Stomach smooth muscle (tissue), 2 donors: ENCODE data around the gene SH3RF3.

ENCODE experiments used
- H3K27ac ChIP-seq: one replicate; pipeline ENCODE4 v1.7.0; 2013; ENCODE audit warnings: mild to moderate bottlenecking, low read length, inconsistent platforms
- H3K27me3 ChIP-seq, 2 donors: one replicate each; pipeline ENCODE4 v1.7.0; 2013; ENCODE audit warnings: low read length in 2 of 2; ENCODE audit not compliant: insufficient read depth in 2 of 2, control insufficient read depth in 1 of 2
- H3K36me3 ChIP-seq, 2 donors: one replicate each; pipeline ENCODE4 v1.7.0; 2013; ENCODE audit warnings: low read length in 2 of 2; ENCODE audit not compliant: control insufficient read depth in 2 of 2, insufficient read depth in 2 of 2
- H3K4me1 ChIP-seq: one replicate; pipeline ENCODE4 v1.7.0; 2013; ENCODE audit warnings: low read length; ENCODE audit not compliant: control insufficient read depth, insufficient read depth
- H3K4me3 ChIP-seq, 2 donors: one replicate each; pipeline ENCODE4 v1.7.0; 2013; ENCODE audit warnings: low read length in 2 of 2
- H3K9ac ChIP-seq, 2 donors: one replicate each; pipeline ENCODE4 v1.7.0; 2013; ENCODE audit warnings: low read length in 2 of 2, mild to moderate bottlenecking in 1 of 2
- H3K9me3 ChIP-seq, 2 donors: one replicate each; pipeline ENCODE4 v1.7.0; 2013; ENCODE audit warnings: low read length in 2 of 2; ENCODE audit not compliant: control insufficient read depth in 2 of 2
- donor health status: healthy.
- donor health status: Pancreatic carcinoma.

SH3RF3 gene

DNA sequence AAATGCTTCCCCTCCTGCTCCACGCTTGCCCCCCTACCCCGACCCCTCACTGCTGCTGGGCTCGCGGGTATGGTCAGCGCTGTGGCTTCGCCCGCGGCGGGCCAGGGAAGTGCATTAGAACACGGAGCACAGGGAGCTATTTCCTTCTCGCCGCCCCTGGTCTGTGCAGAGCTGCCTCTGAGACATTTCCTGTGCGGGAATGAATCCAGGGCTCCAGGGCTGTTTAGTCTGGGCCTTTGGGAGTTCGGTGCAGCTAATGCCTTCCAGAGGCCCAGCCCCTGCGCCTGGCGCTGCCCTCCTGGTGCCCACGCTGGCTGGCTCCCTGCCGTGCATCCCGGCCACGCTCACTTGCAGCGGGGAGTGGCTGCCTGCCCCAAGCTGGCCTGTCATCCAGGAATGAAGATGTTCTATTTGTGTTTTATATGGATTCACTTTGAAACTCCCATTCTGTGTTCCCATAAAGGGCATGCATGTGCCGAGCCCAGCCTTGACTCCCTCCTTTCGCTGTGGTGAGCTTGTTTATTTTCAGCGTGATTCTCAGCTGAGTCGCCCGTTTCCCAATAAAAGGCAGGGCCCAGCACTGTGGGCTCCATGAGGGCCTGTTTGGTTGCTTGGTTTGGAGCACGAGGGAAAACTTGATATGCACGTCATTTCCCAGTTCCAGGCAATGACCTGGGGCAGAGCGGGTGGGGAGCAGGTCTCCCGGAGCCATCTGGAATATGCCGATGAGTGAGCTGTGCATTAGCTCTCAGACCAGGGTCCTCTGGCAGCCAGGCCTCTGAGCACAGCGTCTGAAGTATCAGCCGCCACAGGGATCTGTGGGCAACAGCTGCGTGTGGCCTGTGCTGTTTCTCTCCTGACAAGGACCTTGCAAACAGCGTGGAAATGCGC is 42.7 kb downstream of the SH3RF3 start:
- H3K9ac ChIP-seq: peak overlapping the region; percentile 47 to 69
- H3K27me3 ChIP-seq: no peaks in the 10 kb centered on the region
- H3K27ac ChIP-seq: peak overlapping the region; percentile 89
- H3K4me1 ChIP-seq: peaks cover 48% of the 10 kb centered on the region
- H3K36me3 ChIP-seq: no peaks in the 10 kb centered on the region
- peak overlapping the region in 1 of 2 donors; percentile 44 for H3K4me3 ChIP-seq
- H3K9me3 ChIP-seq: peaks cover 0 to 2% of the 10 kb centered on the region in 2 donors

DNA sequence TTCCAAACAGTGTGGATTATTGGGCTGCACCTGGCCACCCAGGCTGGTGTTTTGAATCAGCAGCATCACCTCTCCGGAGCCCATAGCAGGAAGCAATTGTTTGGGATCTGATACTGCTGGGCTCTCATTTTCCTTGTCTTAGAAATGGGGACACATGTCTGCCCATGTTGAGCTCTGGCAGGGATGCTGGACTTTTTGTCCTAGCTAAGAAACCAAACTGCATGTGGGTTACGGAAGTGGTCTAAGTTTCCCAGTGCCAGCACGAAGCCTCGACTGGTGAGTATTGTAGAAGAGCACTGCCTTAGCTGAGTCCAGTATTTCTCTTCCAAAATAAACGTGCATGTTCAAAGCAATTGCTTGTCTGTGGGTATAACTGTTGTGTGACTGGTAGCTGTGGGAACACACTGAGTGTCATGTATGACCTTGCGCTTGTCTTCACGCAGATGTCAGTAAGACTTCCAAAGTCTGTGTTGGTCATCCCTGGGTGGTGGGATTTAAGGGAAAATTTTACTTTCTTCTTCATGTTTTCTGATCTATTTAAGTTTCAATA is 43.6 kb downstream of the SH3RF3 start:
- Histone ChIP-seq H3K9ac (peak overlapping the region in 1 of 2 donors; percentile 69), H3K9me3 (peaks cover 0 to 2% of the 10 kb centered on the region in 2 donors), H3K4me1 (peaks cover 57% of the 10 kb centered on the region), H3K36me3 (no peaks in the 10 kb centered on the region), H3K27me3 (no peaks in the 10 kb centered on the region), H3K27ac (peak overlapping the region; percentile 89), H3K4me3 (no peak overlapping the region)

DNA sequence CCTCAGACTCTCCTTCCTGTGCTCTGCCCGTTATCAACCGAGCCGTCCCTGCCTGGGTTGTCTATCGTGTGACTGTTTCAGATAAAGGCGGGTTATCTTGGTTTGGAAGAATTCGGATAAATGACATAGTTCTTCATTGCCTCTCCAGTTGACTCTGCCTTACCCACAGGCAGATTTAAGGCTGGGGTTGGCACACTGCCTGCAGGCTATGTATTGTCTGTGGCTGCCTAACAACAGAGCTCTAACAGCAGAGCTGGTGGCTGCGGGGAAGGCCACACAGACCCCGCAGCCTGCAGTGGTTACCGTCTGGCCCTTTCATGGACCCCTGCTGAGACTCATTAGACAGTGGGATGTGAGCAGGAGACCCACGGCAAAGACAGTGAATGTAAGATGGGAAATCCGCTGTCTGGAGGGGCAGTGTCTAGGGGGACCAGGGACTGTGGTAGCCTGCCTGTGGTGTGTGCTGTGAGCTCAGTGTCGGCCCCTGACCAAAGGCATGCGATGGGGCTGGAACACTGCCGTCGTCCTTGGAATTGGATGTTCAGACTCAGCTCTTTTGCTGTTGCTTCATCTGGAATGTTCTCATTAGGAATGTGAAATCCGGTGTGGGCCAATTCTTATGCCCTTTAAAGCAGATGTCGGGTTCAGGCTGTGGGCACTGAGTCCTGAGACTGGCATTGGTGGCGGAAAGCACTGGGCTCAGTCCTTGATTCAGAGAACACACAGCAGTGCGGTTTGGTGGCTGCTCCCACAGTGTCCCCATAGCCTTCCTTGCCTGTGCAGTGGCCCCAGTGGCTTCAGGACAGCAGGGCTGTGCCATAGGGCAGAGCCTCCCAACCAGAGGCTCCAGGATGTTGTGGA is 44.5 kb downstream of the SH3RF3 start:
- Histone ChIP-seq H3K36me3 (no peaks in the 10 kb centered on the region), H3K9me3 (peaks cover 0 to 2% of the 10 kb centered on the region in 2 donors), H3K4me1 (peaks cover 58% of the 10 kb centered on the region), H3K4me3 (peak overlapping the region; percentile 37 to 49), H3K27ac (peak overlapping the region; percentile 89), H3K9ac (peak overlapping the region; percentile 62 to 69), H3K27me3 (no peaks in the 10 kb centered on the region)

GRCh38 chr2:109174214-109174613 is 45.2 kb downstream of the SH3RF3 start:
- Histone ChIP-seq H3K9ac (peak overlapping the region in 1 of 2 donors; percentile 30), H3K9me3 (peaks cover 0 to 2% of the 10 kb centered on the region in 2 donors), H3K36me3 (no peaks in the 10 kb centered on the region), H3K4me3 (peak overlapping the region in 1 of 2 donors; percentile 37), H3K27ac (peak overlapping the region; percentile 89), H3K4me1 (peaks cover 58% of the 10 kb centered on the region), H3K27me3 (no peaks in the 10 kb centered on the region)

DNA sequence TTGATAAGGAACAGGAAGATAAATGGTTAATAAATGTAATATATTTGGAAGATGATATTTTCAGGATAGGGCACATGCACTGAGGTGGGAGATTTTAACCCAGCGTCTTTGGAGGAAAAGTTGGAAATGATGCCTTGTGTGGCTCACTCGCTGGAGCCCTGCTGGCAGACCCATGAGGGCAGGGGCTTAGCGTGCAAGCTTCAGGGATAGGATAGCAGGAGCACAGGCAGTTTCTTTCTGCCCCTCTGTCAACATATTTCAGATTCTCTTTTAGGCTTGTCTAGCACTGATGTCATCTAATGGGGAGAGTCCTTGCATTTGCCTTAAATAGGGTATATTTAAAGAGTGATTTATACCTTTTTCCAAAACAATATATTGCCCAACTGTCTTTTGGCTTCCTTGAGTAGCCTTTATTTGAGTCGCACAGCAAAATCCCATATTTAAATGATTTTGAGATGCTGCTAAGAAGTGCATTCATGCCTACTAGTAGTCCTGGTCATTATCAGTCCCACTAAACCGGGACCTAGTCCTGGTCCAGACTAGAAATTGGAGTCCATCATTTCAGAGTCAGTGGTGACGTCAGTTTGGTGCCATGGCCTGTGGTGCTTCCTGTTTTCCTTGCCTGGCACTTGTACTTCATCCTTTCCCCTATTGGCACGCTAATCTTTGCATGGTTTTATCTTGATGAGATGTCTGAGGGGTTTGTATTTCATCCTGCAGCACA is 45.8 kb downstream of the SH3RF3 start:
- Histone ChIP-seq H3K27me3 (no peaks in the 10 kb centered on the region), H3K27ac (peak overlapping the region; percentile 89), H3K4me1 (peaks cover 58% of the 10 kb centered on the region), H3K9me3 (peaks cover 0 to 2% of the 10 kb centered on the region in 2 donors), H3K9ac (no peak overlapping the region), H3K36me3 (no peaks in the 10 kb centered on the region), H3K4me3 (no peak overlapping the region)

- peaks cover 58% of the 10 kb centered on the region for H3K4me1 ChIP-seq
Observed at GRCh38 chr2:109175350-109175678, 46.3 kb downstream of the SH3RF3 start.

GRCh38 chr2:109176928-109177327 is 47.9 kb downstream of the SH3RF3 start:
- no peak overlapping the region for H3K27ac ChIP-seq
- no peaks in the 10 kb centered on the region for H3K27me3 ChIP-seq
- H3K4me3 ChIP-seq: no peak overlapping the region
- H3K4me1 ChIP-seq: peaks cover 43% of the 10 kb centered on the region
- H3K9me3 ChIP-seq: peaks cover 0 to 2% of the 10 kb centered on the region in 2 donors
- H3K36me3 ChIP-seq: no peaks in the 10 kb centered on the region
- H3K9ac ChIP-seq: no peak overlapping the region

More at GRCh38 chr2:109175350-109175678, 46.3 kb downstream of the SH3RF3 start:
- H3K4me3 ChIP-seq: no peak overlapping the region
- H3K9me3 ChIP-seq: peaks cover 0 to 2% of the 10 kb centered on the region in 2 donors
- no peaks in the 10 kb centered on the region for H3K27me3 ChIP-seq
- no peak overlapping the region for H3K9ac ChIP-seq
- H3K36me3 ChIP-seq: no peaks in the 10 kb centered on the region
- no peak overlapping the region for H3K27ac ChIP-seq

DNA sequence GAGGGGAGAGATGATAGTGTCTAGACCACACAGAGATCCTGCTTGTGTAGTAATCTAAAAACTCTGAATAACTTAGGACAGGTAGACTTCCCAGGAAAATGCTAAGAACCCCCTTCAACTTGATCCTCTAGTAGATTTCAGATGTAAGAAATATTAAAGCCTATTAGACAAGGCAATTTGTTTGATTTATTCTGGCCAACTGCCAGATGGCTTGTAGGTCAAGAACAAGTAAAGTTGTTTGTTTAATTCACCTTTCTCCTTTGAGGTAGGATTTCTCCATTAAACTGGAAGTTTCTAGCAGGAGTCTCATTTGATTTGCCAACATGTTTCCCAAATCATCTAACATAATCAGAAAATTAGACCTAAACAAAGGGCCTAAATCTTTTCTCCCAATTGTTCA is 48.6 kb downstream of the SH3RF3 start:
- H3K27ac ChIP-seq: no peak overlapping the region
- H3K4me3 ChIP-seq: no peak overlapping the region

GRCh38 chr2:109178968-109179367 is 50.0 kb downstream of the SH3RF3 start:
- no peak overlapping the region for H3K4me3 ChIP-seq
- H3K9me3 ChIP-seq: peaks cover 0 to 2% of the 10 kb centered on the region in 2 donors
- H3K27ac ChIP-seq: no peak overlapping the region
- H3K9ac ChIP-seq: no peak overlapping the region
- H3K27me3 ChIP-seq: no peaks in the 10 kb centered on the region
- peaks cover 23% of the 10 kb centered on the region for H3K4me1 ChIP-seq
- no peaks in the 10 kb centered on the region for H3K36me3 ChIP-seq

More for the DNA sequence above, 48.6 kb downstream of the SH3RF3 start:
- Histone ChIP-seq H3K27me3 (no peaks in the 10 kb centered on the region), H3K9me3 (peaks cover 0 to 2% of the 10 kb centered on the region in 2 donors), H3K36me3 (no peaks in the 10 kb centered on the region), H3K4me1 (peaks cover 36% of the 10 kb centered on the region), H3K9ac (no peak overlapping the region)

DNA sequence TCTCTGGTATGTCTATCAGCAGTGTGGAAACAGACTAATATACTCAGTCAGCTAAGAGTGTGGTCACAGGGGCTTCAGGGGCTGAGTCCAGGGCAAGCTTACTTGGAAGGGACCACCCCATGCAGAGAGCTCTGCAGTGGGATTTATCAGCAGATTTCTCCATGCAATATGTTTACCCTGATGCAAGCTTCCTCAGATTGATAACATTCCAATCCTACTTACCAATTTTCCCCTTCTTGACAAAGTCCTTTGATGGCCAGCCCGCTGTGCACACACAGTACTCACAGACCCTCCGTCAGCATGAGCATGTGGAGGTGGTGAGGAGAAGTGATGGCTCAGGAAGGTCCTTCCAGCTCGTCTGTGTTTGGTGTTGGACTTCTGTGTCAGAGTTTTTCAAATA is 51.8 kb downstream of the SH3RF3 start:
- H3K9me3 ChIP-seq: no peaks in the 10 kb centered on the region
- H3K4me3 ChIP-seq: no peak overlapping the region
- peaks cover 21% of the 10 kb centered on the region for H3K4me1 ChIP-seq
- no peaks in the 10 kb centered on the region for H3K36me3 ChIP-seq
- no peak overlapping the region for H3K9ac ChIP-seq
- no peak overlapping the region for H3K27ac ChIP-seq
- no peaks in the 10 kb centered on the region for H3K27me3 ChIP-seq
